GM12878 (cell line): ENCODE data around the gene GALNTL6. TPM values are rescaled to one million over a fixed set of nuclear protein-coding genes. Genes with fewer than 3 reads are reported as not detected.

Experiments
- ATAC-seq: fragments of 200-7000 bp; cut with Tn5 transposase; 3 replicates; pipeline ENCODE4 v1.9.1; 2020; ENCODE audit warnings: mild to moderate bottlenecking, moderate library complexity
- BruUV-seq: library from RNA; stranded (reverse); fragments of 400-500 nt; replicated peaks from 2 replicates; lab custom pipeline; 2021; lab: Mats Ljungman, UMichigan
- CTCF ChIA-PET: fragments of 300-600 bp; sonication (Branson Sonifier 250); formaldehyde crosslinking; extraction: SDS; loops from one replicate; lab custom pipeline; 2021; ENCODE audit warnings: inconsistent platforms; lab: Yijun Ruan, JAX
- POLR2A ChIA-PET: fragments of 350-600 bp; formaldehyde crosslinking; extraction: SDS; loops from one replicate; lab custom pipeline; 2021; ENCODE audit warnings: inconsistent platforms; lab: Charles Lee
- RAD21 ChIA-PET: fragments of 300-600 bp; sonication (Branson Sonifier 250); formaldehyde crosslinking; loops from one replicate; lab custom pipeline; 2023; ENCODE audit warnings: antibody characterized with exemption; ENCODE audit not compliant: unreplicated experiment; lab: Charles Lee
- SMC1A ChIA-PET: fragments of 300-600 bp; sonication (Branson Sonifier 250); formaldehyde crosslinking; loops from one replicate; lab custom pipeline; 2023; ENCODE audit not compliant: unreplicated experiment, uncharacterized antibody; lab: Charles Lee
- DNase-seq: peaks from one replicate; pipeline ENCODE4 v3.0.0-alpha.2; 2011; ENCODE audit warnings: low read depth, low spot score
- FAIRE-seq: peaks from 3 replicates; lab custom pipeline; 2011; peaks lifted over from hg19 to GRCh38; lab: Jason Lieb, UNC
- H2AFZ ChIP-seq: 2 replicates; pipeline ENCODE4 v1.6.0; 2011; ENCODE audit warnings: low read depth, low read length, control low read depth; ENCODE audit not compliant: control insufficient read depth
- H3K27ac ChIP-seq: 2 replicates; pipeline ENCODE4 v1.5.1; 2011; ENCODE audit warnings: control low read depth; ENCODE audit not compliant: control insufficient read depth, insufficient read depth
- H3K27me3 ChIP-seq, 2 experiments: replicated peaks in 1 of 2; 2 replicates each; pipeline versions ENCODE4 v1.6.0 to v1.6.1; 2011; ENCODE audit warnings: low read length in 1 of 2; ENCODE audit not compliant: control insufficient read depth in 2 of 2, insufficient read depth in 2 of 2
- H3K36me3 ChIP-seq, 2 experiments: 2 replicates each; pipeline ENCODE4 v1.5.1; 2011; ENCODE audit warnings: low read length in 1 of 2; ENCODE audit not compliant: control insufficient read depth in 2 of 2, insufficient read depth in 2 of 2
- H3K4me1 ChIP-seq: 2 replicates; pipeline ENCODE4 v1.6.1; 2011; ENCODE audit warnings: mild to moderate bottlenecking, low read length, moderate library complexity, mixed read lengths; ENCODE audit not compliant: control insufficient read depth, insufficient read depth
- H3K4me2 ChIP-seq: 2 replicates; pipeline ENCODE4 v1.6.0; 2011; ENCODE audit warnings: control low read depth; ENCODE audit not compliant: control insufficient read depth, insufficient read depth
- H3K4me3 ChIP-seq: fragments of 200-600 bp; sonication (generic); 2 replicates; pipeline ENCODE4 v1.5.1; 2016
- H3K79me2 ChIP-seq: 2 replicates; pipeline ENCODE4 v1.6.0; 2011; ENCODE audit warnings: low read length; ENCODE audit not compliant: control insufficient read depth, insufficient read depth
- H3K9ac ChIP-seq: 2 replicates; pipeline ENCODE4 v1.8.0; 2011; ENCODE audit warnings: low read length, control low read depth, mixed read lengths; ENCODE audit not compliant: control insufficient read depth, insufficient read depth
- H3K9me3 ChIP-seq: replicated peaks from 3 replicates; pipeline ENCODE4 v1.5.1; 2011; ENCODE audit warnings: mild to moderate bottlenecking, low read length; ENCODE audit not compliant: control insufficient read depth, insufficient read depth
- H4K20me1 ChIP-seq: 2 replicates; pipeline ENCODE4 v1.6.0; 2011; ENCODE audit not compliant: control insufficient read depth, insufficient read depth
- EED ChIP-seq: sonication (generic); IDR thresholded peaks from 2 replicates; pipeline ENCODE4 v1.6.1; 2016; ENCODE audit warnings: antibody characterized with exemption, low read depth
- ELK1 ChIP-seq: IDR thresholded peaks from 2 replicates; pipeline ENCODE4 v1.6.1; 2012; ENCODE audit warnings: low read depth, low read length, improper control_type of control experiment
- HDAC2 ChIP-seq: fragments of 200-600 bp; sonication (generic); IDR thresholded peaks from 2 replicates; pipeline ENCODE4 v1.6.1; 2017
- MXI1 ChIP-seq: fragments of 150-350 bp; IDR thresholded peaks from 2 replicates; pipeline ENCODE4 v1.6.1; 2011; ENCODE audit warnings: low read depth, mild to moderate bottlenecking, inconsistent platforms, low read length, improper control_type of control experiment
- NR2C1 ChIP-seq: fragments of 450-650 bp; IDR thresholded peaks from 2 replicates; pipeline ENCODE4 v1.6.1; 2017; ENCODE audit warnings: antibody characterized with exemption, mild to moderate bottlenecking, moderate library complexity
- NRF1 ChIP-seq: conservative IDR thresholded peaks from 2 replicates; pipeline ENCODE4 v1.6.1; 2011; ENCODE audit warnings: mild to moderate bottlenecking, low read depth, low read length, improper control_type of control experiment
- PML ChIP-seq: IDR thresholded peaks from 2 replicates; pipeline ENCODE4 v1.6.1; 2012; ENCODE audit warnings: low read length, inconsistent platforms
- RELB ChIP-seq: fragments of 450-650 bp; IDR thresholded peaks from 2 replicates; pipeline ENCODE4 v1.6.1; 2017; ENCODE audit warnings: low read depth, mild to moderate bottlenecking, moderate library complexity
- ZBTB11 ChIP-seq: fragments of 450-650 bp; formaldehyde crosslinking; IDR thresholded peaks from 2 replicates; pipeline ENCODE4 v1.5.0; 2022; ENCODE audit warnings: mild to moderate bottlenecking, missing genetic modification characterization
- WGBS: methylation state at CpG from one replicate; pipeline ENCODE4 v1.1.6; 2016; ENCODE audit warnings: low lambda C conversion rate; ENCODE audit not compliant: insufficient replicate concordance, insufficient coverage; ENCODE audit errors: missing lambda C conversion rate; 5-methylcytosine and 5-hydroxymethylcytosine counted together
- in situ Hi-C: fragments of 300-500 bp; cut with MboI; formaldehyde crosslinking; loops from 9 replicates; pipeline ENCODE4 v1.14.3; 2018; ENCODE audit warnings: mixed read lengths
- intact Hi-C: fragments of 100-400 bp; cut with micrococcal nuclease; formaldehyde crosslinking; loops from one replicate; pipeline ENCODE4 v1.14.2; 2022; ENCODE audit not compliant: unreplicated experiment
- polyA plus RNA-seq, 11 experiments: library from polyadenylated mRNA; depleted of rRNA in 4 of 11; unstranded in 6 of 11; stranded (reverse) in 5 of 11; fragments of >200 nt; fragmentation: Nextera tagmentation in 4 of 11; fragmentation: Illumina TruSeq in 1 of 11; extraction: Ambion mirVana in 4 of 11; extraction: Trizol in 1 of 11; gene quantifications; 1 replicate in 1 of 11; 2 replicates in 10 of 11; pipeline versions ENCODE4 v1.2.1 to v1.2.3, GENCODE V29; 2011 to 2016; ENCODE audit warnings: inconsistent platforms in 2 of 11, missing spikeins in 2 of 11, low read depth in 1 of 11
- total RNA-seq, 4 experiments: library from RNA; depleted of rRNA in 3 of 4; stranded (reverse); fragments of >200 nt in 3 of 4; fragmentation: Illumina TruSeq in 1 of 4; extraction: Trizol in 1 of 4; gene quantifications; 2 replicates each; pipeline versions ENCODE4 v1.2.1 to v1.2.3, GENCODE V29; 2013 to 2021

GALNTL6 gene
- total and polyA plus RNA-seq, 10 of the 15 experiments (the other 5 are each of a cell fraction or from before 2014, with no cell fraction given) = 0.01 to 0.29 TPM; not detected in 8

- H2AFZ ChIP-seq = no peak overlapping the region
- ATAC-seq (no peak), DNase-seq (no peak), FAIRE-seq (no peak)
- no peak overlapping the region for H3K4me2 ChIP-seq
- no TSS peak for BruUV-seq
- H3K9me3 ChIP-seq = no peaks in the 10 kb centered on the region
- CTCF ChIA-PET = no interaction called here
- no peak for TF ChIP-seq PML
- no peak for TF ChIP-seq HDAC2
- TF ChIP-seq NRF1 = no peak
- TF ChIP-seq ELK1 = no peak
- no peak for TF ChIP-seq EED
- TF ChIP-seq MXI1 = no peak
- no peak for TF ChIP-seq NR2C1
- no peak for TF ChIP-seq ZBTB11 (CRISPR knock-in tag)
- TF ChIP-seq RELB = no peak
- POLR2A ChIA-PET = no interaction called here
- 13% methylated on average over 3 of the region's 3 CpGs for WGBS
- RAD21 ChIA-PET = no interaction called here
- no peaks in the 10 kb centered on the region for H3K79me2 ChIP-seq
- no peak overlapping the region for H3K27ac ChIP-seq
- SMC1A ChIA-PET = no interaction called here
- no peaks in the 10 kb centered on the region for H3K4me1 ChIP-seq
- H4K20me1 ChIP-seq = no peaks in the 10 kb centered on the region
- no peaks in the 10 kb centered on the region for H3K36me3 ChIP-seq
- in situ Hi-C loops (no loop called here), intact Hi-C loops (no loop called here)
- no peak overlapping the region for H3K4me3 ChIP-seq
- no peak overlapping the region for H3K9ac ChIP-seq
- H3K27me3 ChIP-seq = no peaks in the 10 kb centered on the region
Measured at GRCh38 chr4:172660251-172660650, 847.0 kb downstream of the GALNTL6 start.
